ENCODE data around the gene KMT5B. TPM values are rescaled to one million over a fixed set of nuclear protein-coding genes. Genes with fewer than 3 reads are reported as not detected.

KMT5B gene
- total and polyA plus RNA-seq, 2 of the 13 experiments (the other 11 are each of a cell fraction or from before 2014, with no cell fraction given) = 17.6 to 23.7 TPM

DNA sequence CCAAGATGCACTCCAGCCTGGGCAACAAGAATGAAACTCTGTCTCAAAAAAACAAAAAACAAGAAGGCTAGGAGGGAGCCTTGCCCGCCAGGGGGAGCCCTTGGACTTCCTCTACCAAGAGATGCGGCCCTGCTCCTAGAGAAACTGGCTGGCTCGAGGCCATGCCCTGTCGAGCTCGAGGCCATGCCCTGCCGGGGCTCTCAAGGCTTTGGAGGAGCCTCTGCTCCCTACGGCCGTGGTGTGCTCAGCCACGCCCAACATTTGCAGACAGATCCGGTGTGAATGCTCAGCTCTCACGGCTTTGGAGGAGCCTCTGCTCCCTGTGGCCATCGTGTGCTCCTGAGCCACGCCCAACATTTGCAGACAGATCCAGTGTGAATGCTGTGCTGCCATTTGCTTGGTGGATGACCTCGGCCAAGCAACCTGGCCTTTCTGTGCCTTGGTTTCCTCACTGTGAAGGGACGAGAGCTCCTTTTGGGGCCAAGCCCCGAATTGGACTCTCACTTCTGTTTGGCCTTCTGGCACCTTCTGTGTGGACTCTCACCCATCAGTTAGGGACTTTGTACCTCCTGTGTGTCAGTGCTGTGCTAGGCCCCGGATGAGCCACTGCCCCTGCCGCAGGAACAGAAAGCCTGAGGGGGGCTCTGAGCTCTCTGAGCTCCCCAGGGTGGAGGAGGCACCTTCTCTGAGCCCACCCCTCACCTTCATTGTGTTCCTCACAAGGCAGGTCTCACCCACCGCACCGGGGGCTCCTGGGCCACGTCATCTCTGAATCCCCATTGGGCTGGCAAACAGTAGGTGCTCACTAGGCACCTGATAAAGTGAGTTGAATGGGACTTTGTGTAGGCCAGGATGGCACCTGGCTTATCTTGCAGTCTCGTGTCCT, 44.6 kb upstream of the KMT5B start (continued):
- TF ChIP-seq, protein P1, sequence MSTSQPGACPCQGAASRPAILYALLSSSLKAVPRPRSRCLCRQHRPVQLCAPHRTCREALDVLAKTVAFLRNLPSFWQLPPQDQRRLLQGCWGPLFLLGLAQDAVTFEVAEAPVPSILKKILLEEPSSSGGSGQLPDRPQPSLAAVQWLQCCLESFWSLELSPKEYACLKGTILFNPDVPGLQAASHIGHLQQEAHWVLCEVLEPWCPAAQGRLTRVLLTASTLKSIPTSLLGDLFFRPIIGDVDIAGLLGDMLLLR (CRISPR knock-in tag; IDR thresholded peaks at IDR 0.05) = no peak
- TF ChIP-seq ZFP36L1 (CRISPR knock-in tag; IDR thresholded peaks at IDR 0.05) (no peak; the same call in 1 of the 2 replicates), ZNF724P (CRISPR knock-in tag; IDR thresholded peaks at IDR 0.05; ENCODE audit: borderline replicate concordance) (no peak), GZF1 (CRISPR knock-in tag; IDR thresholded peaks at IDR 0.05) (no peak; the same call in 1 of the 2 replicates), ESRRA (CRISPR knock-in tag; IDR thresholded peaks at IDR 0.05; ENCODE audit: low read depth) (no peak), TEAD2 (CRISPR knock-in tag; IDR thresholded peaks at IDR 0.05) (no peak), POLR2G (IDR thresholded peaks at IDR 0.05; ENCODE audit: low read depth, low read length) (no peak), ARHGAP35 (CRISPR knock-in tag; IDR thresholded peaks at IDR 0.05; ENCODE audit: borderline replicate concordance) (peak; percentile 75; the same call in 1 of the 2 replicates), SP140L (CRISPR knock-in tag; IDR thresholded peaks at IDR 0.05; ENCODE audit: borderline replicate concordance) (no peak), ZNF768 (CRISPR knock-in tag; IDR thresholded peaks at IDR 0.05) (0 out of 2 replicates have a peak, but pooled peaks have one; percentile 18), NONO (IDR thresholded peaks at IDR 0.05) (no peak), NONO (CRISPR knock-in tag; conservative IDR thresholded peaks at IDR 0.05) (peak; percentile 56; the same call in 1 of the 2 replicates), PHF8 (CRISPR knock-in tag; IDR thresholded peaks at IDR 0.05) (peak; percentile 49; the same call in 1 of the 2 replicates), ZNF510 (CRISPR knock-in tag; IDR thresholded peaks at IDR 0.05; ENCODE audit: low read depth) (0 out of 2 replicates have a peak, but pooled peaks have one; percentile 28), HNF4A (CRISPR knock-in tag; IDR thresholded peaks at IDR 0.05) (peak; percentile 56), RARA (CRISPR knock-in tag; IDR thresholded peaks at IDR 0.05) (peak; percentile 39), MYC (CRISPR knock-in tag; IDR thresholded peaks at IDR 0.05; ENCODE audit: borderline replicate concordance) (peak; percentile 68; the same call in 1 of the 2 replicates), TMF1 (CRISPR knock-in tag; IDR thresholded peaks at IDR 0.05; ENCODE audit: low read depth) (no peak), KLF16 (CRISPR knock-in tag; IDR thresholded peaks at IDR 0.05) (no peak; a peak in 1 of 4 replicates), ZNF761 (CRISPR knock-in tag; conservative IDR thresholded peaks at IDR 0.05) (0 out of 2 replicates have a peak, but pooled peaks have one; percentile 35), ZNF17 (CRISPR knock-in tag; IDR thresholded peaks at IDR 0.05) (no peak)
- TF ChIP-seq, protein P2, sequence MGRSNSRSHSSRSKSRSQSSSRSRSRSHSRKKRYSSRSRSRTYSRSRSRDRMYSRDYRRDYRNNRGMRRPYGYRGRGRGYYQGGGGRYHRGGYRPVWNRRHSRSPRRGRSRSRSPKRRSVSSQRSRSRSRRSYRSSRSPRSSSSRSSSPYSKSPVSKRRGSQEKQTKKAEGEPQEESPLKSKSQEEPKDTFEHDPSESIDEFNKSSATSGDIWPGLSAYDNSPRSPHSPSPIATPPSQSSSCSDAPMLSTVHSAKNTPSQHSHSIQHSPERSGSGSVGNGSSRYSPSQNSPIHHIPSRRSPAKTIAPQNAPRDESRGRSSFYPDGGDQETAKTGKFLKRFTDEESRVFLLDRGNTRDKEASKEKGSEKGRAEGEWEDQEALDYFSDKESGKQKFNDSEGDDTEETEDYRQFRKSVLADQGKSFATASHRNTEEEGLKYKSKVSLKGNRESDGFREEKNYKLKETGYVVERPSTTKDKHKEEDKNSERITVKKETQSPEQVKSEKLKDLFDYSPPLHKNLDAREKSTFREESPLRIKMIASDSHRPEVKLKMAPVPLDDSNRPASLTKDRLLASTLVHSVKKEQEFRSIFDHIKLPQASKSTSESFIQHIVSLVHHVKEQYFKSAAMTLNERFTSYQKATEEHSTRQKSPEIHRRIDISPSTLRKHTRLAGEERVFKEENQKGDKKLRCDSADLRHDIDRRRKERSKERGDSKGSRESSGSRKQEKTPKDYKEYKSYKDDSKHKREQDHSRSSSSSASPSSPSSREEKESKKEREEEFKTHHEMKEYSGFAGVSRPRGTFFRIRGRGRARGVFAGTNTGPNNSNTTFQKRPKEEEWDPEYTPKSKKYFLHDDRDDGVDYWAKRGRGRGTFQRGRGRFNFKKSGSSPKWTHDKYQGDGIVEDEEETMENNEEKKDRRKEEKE (IDR thresholded peaks at IDR 0.05) = no peak
- TF ChIP-seq, protein P3, sequence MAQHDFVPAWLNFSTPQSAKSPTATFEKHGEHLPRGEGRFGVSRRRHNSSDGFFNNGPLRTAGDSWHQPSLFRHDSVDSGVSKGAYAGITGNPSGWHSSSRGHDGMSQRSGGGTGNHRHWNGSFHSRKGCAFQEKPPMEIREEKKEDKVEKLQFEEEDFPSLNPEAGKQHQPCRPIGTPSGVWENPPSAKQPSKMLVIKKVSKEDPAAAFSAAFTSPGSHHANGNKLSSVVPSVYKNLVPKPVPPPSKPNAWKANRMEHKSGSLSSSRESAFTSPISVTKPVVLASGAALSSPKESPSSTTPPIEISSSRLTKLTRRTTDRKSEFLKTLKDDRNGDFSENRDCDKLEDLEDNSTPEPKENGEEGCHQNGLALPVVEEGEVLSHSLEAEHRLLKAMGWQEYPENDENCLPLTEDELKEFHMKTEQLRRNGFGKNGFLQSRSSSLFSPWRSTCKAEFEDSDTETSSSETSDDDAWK (CRISPR knock-in tag; IDR thresholded peaks at IDR 0.05) = no peak
- TF ChIP-seq, protein P4, sequence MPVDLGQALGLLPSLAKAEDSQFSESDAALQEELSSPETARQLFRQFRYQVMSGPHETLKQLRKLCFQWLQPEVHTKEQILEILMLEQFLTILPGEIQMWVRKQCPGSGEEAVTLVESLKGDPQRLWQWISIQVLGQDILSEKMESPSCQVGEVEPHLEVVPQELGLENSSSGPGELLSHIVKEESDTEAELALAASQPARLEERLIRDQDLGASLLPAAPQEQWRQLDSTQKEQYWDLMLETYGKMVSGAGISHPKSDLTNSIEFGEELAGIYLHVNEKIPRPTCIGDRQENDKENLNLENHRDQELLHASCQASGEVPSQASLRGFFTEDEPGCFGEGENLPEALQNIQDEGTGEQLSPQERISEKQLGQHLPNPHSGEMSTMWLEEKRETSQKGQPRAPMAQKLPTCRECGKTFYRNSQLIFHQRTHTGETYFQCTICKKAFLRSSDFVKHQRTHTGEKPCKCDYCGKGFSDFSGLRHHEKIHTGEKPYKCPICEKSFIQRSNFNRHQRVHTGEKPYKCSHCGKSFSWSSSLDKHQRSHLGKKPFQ (CRISPR knock-in tag; IDR thresholded peaks at IDR 0.05; ENCODE audit: insufficient replicate concordance) = peak; percentile 99

Data from HepG2 (cell line).